Inferior parietal cortex (tissue), 1 donor: Measurements from ENCODE around the gene PSMD2.

Experiments
- DNase-seq: peaks from one replicate; pipeline ENCODE4 v3.0.0-alpha.2; 2016; ENCODE audit errors: extremely low spot score

Gene PSMD2

DNA sequence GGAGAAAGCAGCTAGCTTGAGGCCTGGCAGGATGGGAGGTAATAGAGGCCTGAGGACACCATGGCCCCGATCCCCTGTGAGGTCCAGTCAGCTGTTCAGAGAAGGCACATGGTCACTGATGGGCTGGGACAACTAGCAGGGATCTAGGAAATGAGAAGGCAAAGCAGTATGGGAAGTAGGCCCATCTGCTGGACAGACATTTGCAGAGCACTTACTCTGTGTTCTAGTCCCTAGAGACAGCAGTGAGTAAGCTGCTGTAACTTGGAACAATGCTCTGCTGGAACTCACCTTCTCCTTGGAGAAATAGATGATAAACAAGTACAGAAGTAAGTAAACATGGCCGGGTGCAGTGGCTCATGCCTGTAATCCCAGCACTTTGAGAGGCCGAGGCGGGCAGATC, 16.1 kb upstream of the PSMD2 start:
- no peak for DNase-seq

DNA sequence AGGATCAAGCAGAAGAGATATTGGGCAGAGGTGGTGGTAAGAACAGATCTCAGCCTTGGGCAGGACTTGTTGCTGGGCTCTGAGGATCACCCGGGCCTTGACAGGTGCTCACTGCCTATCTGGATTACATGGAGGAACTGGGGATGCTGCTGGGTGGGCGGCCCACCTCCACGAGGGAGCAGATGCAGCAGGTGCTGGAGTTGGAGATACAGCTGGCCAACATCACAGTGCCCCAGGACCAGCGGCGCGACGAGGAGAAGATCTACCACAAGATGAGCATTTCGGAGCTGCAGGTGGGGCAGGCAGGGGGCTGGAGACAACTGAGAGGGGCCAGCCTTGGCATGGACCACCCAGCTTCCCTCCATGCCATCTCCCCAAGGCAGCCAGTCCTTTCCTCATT, 15.4 kb upstream of the PSMD2 start:
- DNase-seq, result no peak

DNA sequence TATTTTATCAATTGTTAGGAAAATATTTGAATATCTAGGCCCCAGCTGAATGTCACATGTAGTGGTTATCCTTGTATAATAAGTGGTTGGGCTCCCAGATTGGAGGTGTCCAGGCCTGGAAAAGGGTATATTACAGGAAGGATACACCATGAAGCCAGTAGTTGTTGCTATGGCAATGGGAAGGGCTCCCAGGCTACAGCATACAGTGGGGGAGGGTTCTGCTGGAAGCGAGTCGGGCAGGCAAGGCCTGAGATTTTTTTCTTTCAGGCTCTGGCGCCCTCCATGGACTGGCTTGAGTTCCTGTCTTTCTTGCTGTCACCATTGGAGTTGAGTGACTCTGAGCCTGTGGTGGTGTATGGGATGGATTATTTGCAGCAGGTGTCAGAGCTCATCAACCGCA, 14.3 kb upstream of the PSMD2 start:
- DNase-seq, result peak; percentile 69

- peak; percentile 43 for DNase-seq
Measured at GRCh38 chr3:184289426-184289938, 9.6 kb upstream of the PSMD2 start.

GRCh38 chr3:184290331-184290730, 8.7 kb upstream of the PSMD2 start:
- no peak for DNase-seq

DNA sequence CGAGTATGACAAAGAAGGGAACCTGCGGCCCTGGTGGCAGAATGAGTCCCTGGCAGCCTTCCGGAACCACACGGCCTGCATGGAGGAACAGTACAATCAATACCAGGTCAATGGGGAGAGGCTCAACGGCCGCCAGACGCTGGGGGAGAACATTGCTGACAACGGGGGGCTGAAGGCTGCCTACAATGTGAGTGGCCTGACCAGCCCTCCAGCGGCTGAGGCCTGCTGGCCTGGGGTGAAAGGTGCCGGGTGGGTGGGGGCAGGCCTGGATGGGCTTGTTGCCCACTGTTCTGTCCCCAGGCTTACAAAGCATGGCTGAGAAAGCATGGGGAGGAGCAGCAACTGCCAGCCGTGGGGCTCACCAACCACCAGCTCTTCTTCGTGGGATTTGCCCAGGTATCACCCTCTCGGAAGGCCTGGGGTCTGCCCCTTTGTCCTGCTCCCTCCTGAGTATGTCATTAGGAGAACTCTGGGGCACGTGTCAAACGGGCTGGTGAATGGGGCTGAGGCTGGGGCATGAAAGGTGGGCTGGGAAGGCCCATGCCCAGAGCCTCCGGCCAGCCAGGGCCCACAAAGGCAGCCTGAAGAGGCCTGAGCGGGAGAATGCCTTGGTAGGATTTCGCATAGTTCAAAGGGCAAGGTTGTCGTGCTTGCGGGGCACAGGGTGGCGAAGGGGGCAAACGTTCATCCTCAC, 7.8 kb upstream of the PSMD2 start:
- DNase-seq, result no peak

GRCh38 chr3:184291738-184292445, 7.1 kb upstream of the PSMD2 start:
- no peak for DNase-seq

DNA sequence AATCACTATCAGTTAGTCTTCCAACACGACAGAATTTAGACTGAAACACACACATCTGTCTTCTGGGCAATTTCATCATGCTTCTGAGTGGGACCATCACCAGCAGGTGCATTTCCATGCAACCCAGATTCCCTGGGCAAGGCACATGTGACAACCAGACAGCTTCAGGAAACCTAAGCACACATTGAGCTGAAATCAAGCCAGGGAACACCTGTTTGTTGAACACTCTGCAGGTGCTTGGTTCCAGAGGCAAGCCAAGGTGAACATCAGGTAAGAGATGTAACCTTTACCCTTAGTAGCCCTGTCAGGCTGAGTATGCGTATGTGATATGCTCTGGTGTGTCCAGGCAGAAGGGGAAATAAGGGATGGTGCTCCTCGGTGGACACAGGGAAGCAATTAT, 3.3 kb upstream of the PSMD2 start:
- DNase-seq, result no peak

DNA sequence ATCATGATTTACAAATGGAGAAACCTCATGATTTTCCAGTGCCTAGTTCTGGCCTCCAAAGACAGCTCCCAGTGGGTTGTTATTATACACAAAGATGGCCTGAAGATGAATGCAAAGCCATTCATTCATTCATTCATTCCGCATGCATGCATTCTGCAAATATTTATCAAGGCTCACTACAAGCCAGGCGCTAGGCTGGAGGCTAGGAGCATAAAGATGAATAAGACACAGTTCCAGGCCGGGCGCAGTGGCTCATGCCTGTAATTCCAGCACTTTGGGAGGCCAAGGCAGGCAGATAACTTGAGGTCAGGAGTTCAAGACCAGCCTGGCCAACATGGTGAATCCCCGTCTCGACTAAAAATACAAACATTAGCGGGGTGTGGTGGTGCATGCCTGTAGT, 2.4 kb upstream of the PSMD2 start:
- DNase-seq, result no peak

- DNase-seq, result no peak
Measured at GRCh38 chr3:184299488-184300377, 692 bp downstream of the PSMD2 start.

DNA sequence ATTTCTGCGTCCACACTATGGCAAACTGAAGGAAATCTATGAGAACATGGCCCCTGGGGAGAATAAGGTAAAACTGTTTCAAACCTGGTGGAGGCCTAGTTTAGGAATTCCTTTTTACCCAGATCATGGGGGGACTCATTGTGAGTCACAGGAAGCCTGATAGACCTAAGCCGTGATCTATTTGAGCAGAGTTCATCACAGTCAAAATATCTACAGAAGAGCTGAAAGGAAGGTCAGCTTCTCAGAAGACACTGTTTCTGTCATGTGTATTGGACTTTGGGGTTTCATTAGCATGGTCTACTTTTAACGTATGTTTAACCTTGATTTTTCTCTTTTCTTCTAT, 1.3 kb downstream of the PSMD2 start:
- DNase-seq, result no peak

GRCh38 chr3:184305577-184305976, 6.5 kb downstream of the PSMD2 start:
- DNase-seq, result no peak

DNA sequence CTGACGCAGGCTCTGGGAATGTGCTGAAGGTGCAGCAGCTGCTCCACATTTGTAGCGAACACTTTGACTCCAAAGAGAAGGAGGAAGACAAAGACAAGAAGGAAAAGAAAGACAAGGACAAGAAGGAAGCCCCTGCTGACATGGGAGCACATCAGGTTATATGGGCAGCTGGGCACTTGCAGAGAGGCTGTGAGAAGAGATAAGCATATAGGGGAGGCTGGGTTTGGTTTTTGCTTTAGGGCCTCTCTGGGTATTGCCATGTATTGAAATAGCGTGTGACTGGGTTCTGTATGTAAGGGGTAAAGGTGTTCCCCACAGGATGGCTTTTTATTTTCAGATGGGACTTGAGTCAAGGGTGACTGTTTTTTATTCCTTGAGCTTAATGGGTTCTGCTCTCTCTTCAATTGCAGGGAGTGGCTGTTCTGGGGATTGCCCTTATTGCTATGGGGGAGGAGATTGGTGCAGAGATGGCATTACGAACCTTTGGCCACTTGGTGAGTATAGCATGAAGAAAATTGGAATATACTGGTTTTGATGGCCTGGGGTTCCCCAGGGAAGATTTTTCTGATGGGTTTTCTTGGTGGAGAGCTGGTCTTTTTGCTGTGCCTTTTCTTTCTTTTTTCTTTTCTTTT, 7.4 kb downstream of the PSMD2 start:
- no peak for DNase-seq

GRCh38 chr3:184307915-184308314, 8.9 kb downstream of the PSMD2 start:
- DNase-seq, result no peak

DNA sequence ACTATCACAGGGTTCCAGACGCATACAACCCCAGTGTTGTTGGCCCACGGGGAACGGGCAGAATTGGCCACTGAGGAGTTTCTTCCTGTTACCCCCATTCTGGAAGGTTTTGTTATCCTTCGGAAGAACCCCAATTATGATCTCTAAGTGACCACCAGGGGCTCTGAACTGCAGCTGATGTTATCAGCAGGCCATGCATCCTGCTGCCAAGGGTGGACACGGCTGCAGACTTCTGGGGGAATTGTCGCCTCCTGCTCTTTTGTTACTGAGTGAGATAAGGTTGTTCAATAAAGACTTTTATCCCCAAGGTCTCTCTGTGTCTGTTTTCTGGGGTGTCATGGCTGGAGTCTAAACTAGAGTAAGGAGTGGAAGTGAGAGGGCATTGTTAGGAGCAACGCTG, 9.7 kb downstream of the PSMD2 start:
- no peak for DNase-seq

GRCh38 chr3:184311633-184312032, 12.6 kb downstream of the PSMD2 start:
- no peak for DNase-seq

DNA sequence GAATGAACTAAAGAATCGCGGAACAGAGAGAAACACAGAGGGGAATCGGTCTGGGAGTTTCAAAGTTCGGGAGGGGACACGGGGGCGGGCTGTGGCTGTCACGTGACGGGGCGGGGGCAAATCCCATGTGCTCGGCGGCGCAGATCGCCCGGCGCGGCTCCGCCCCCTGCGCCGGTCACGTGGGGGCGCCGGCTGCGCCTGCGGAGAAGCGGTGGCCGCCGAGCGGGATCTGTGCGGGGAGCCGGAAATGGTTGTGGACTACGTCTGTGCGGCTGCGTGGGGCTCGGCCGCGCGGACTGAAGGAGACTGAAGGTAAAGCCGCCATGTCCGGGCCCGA, 15.3 kb downstream of the PSMD2 start, which contains the start of gene EIF4G1:
TSS of gene EIF4G1 (plus strand) at position 244 of the 337 bp plus-strand sequence. CDS start 1,191 bp downstream, outside the sequence.
- DNase-seq, result peak; percentile 87

DNA sequence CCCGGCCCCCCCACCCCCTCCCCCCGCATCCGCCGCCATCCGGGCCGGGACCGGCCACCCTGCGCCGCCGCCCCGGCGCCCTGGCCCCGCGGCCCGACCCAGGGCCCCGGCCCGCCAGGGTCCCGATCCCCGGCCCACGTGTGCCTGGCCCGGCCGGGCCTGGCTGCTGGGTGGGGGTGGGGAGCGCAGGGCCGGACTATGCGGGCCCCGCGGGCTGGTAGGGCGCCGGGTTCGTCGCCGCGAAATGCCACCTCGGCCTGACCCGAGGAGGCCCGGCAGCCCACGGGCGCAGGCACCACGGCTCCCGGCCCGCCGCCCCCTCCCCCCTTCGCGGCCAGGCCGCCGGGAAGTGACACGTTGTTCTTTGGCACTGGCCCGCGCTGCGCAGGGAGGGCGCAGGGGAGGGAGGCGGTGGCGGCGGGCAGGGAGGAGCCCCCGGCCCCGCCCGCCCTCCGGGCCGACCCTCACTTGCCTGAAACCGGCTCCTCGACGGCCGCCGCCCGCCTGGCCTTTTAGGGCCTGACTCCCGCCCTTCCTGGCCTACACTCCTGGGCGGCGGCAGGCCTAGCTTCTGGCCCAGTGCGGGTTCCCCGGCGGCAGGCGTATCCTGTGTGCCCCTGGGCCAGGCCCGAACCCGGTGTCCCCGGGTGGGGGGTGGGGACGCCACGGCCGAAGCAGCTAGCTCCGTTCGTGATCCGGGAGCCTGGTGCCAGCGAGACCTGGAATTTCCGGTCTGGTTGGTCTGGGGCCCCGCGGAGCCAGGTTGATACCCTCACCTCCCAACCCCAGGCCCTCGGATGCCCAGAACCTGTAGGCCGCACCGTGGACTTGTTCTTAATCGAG, 15.9 kb downstream of the PSMD2 start:
- DNase-seq, result no peak

GRCh38 chr3:184315543-184315867, 16.5 kb downstream of the PSMD2 start:
- DNase-seq, result no peak

DNA sequence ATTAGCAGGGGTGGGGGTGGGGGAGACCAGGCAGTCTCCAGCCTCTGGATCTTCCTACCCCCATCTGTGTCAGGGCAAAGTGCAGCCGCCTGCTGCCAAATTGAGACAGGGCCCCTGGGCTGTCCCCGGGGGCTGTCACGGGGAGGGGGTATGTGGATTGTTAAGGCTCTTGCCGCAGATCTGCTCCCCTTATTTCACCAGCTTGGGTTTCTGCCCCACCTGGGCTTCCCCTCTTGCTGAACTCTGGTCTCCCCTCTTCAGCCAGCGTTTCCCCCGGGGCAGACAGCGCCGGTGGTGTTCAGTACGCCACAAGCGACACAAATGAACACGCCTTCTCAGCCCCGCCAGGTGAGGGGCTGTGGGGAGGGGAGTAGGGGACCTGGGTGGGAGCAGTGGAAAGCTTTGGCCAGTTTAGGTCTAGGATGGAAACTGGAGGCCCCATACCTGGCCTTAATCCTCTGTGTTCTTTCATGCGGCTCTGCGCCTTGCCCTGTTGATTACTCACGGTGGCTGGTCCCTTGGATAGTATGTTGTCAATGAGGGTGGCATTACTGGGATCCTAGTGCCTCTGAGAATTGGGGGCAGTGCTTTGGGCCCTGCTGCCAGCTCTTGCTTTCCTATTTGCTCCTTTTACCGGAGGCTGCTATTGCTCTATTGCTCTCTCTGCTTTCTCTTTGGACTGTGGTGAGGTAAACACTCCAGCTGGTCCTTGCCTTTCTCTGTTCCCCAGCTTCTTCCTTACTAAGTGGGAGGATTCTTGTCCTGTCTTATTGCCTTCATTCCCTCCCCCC, 17.0 kb downstream of the PSMD2 start:
- DNase-seq, result no peak
